IMR-90 (cell line): ENCODE data around the gene S100A5. TPM values are rescaled to one million over a fixed set of nuclear protein-coding genes. Genes with fewer than 3 reads are reported as not detected.
A peak's percentile ranks its signal among the peaks of the same experiment; 100 is the strongest.

Source experiments
- ATAC-seq: fragments of 200-7000 bp; cut with Tn5 transposase; 2 replicates; pipeline ENCODE4 v1.9.1; 2020; ENCODE audit warnings: low read depth, mild to moderate bottlenecking, moderate library complexity
- BruUV-seq: library from RNA; stranded (reverse); fragments of 400-500 nt; replicated peaks from 2 replicates; lab custom pipeline; 2021; lab: Mats Ljungman, UMichigan
- CTCF ChIA-PET: fragments of 300-600 bp; formaldehyde crosslinking; extraction: SDS; loops from one replicate; lab custom pipeline; 2021; ENCODE audit warnings: antibody characterized with exemption; lab: Yijun Ruan, JAX
- POLR2A ChIA-PET: fragments of 300-600 bp; sonication (Branson Sonifier 250); formaldehyde crosslinking; loops from one replicate; lab custom pipeline; 2022; ENCODE audit warnings: antibody characterized with exemption; ENCODE audit not compliant: unreplicated experiment; lab: Charles Lee
- DNase-seq: peaks from one replicate; pipeline ENCODE4 v3.0.0; 2013
- H2AFZ ChIP-seq: replicated peaks from 2 replicates; pipeline ENCODE3; 2013; ENCODE audit warnings: low read length, mild to moderate bottlenecking; ENCODE audit not compliant: poor library complexity
- H2AK5ac ChIP-seq: 2 replicates; pipeline ENCODE4 v1.6.1; 2013; ENCODE audit warnings: low read depth, low read length, inconsistent platforms
- H2AK9ac ChIP-seq: replicated peaks from 2 replicates; pipeline ENCODE3; 2013; ENCODE audit warnings: mild to moderate bottlenecking, low read depth, low read length, moderate library complexity; ENCODE audit not compliant: poor library complexity
- H2BK120ac ChIP-seq: 2 replicates; pipeline ENCODE4 v1.6.1; 2013; ENCODE audit warnings: low read depth, low read length, inconsistent platforms
- H2BK15ac ChIP-seq: 3 replicates; pipeline ENCODE4 v1.6.1; 2013; ENCODE audit warnings: low read depth, low read length, inconsistent platforms
- H2BK20ac ChIP-seq: 2 replicates; pipeline ENCODE4 v1.6.1; 2013; ENCODE audit warnings: low read depth, mild to moderate bottlenecking, inconsistent platforms, low read length, moderate library complexity
- H2BK5ac ChIP-seq: 2 replicates; pipeline ENCODE4 v1.6.1; 2013; ENCODE audit warnings: mild to moderate bottlenecking, low read depth, low read length, inconsistent platforms; ENCODE audit not compliant: poor library complexity, severe bottlenecking
- H3K14ac ChIP-seq: replicated peaks from 2 replicates; pipeline ENCODE4 v1.6.1; 2013; ENCODE audit warnings: low read depth, low read length, inconsistent platforms
- H3K18ac ChIP-seq: 2 replicates; pipeline ENCODE4 v1.6.1; 2013; ENCODE audit warnings: low read depth, low read length, control low read depth
- H3K23ac ChIP-seq: 2 replicates; pipeline ENCODE4 v1.6.1; 2013; ENCODE audit warnings: low read depth, low read length, inconsistent platforms
- H3K27ac ChIP-seq: 2 replicates; pipeline ENCODE4 v1.5.1; 2013; ENCODE audit warnings: mild to moderate bottlenecking, control low read depth, low read length; ENCODE audit not compliant: insufficient read depth
- H3K27me3 ChIP-seq: 2 replicates; pipeline ENCODE4 v1.6.1; 2013; ENCODE audit warnings: low read length; ENCODE audit not compliant: control insufficient read depth, insufficient read depth
- H3K36me3 ChIP-seq: 2 replicates; pipeline ENCODE4 v1.6.1; 2013; ENCODE audit warnings: low read length, mixed read lengths; ENCODE audit not compliant: control insufficient read depth, insufficient read depth
- H3K4ac ChIP-seq: 2 replicates; pipeline ENCODE4 v1.6.1; 2013; ENCODE audit warnings: low read depth, low read length, inconsistent platforms
- H3K4me1 ChIP-seq: 2 replicates; pipeline ENCODE4 v1.6.1; 2013; ENCODE audit warnings: low read length, mixed read lengths; ENCODE audit not compliant: control insufficient read depth, insufficient read depth
- H3K4me2 ChIP-seq: 2 replicates; pipeline ENCODE4 v1.6.1; 2013; ENCODE audit warnings: low read depth, mild to moderate bottlenecking, control low read depth, low read length, moderate library complexity
- H3K4me3 ChIP-seq: 2 replicates; pipeline ENCODE4 v1.5.1; 2013; ENCODE audit warnings: low read depth, mild to moderate bottlenecking, control low read depth, low read length, moderate library complexity; ENCODE audit not compliant: insufficient read depth
- H3K56ac ChIP-seq: 2 replicates; pipeline ENCODE4 v1.6.1; 2013; ENCODE audit warnings: low read length, inconsistent platforms; ENCODE audit not compliant: insufficient read depth; ENCODE audit errors: extremely low read depth
- H3K79me1 ChIP-seq, 2 experiments: 2 replicates each; pipeline ENCODE4 v1.6.1; 2013; ENCODE audit warnings: low read length in 2 of 2, inconsistent platforms in 1 of 2, low read depth in 1 of 2
- H3K9ac ChIP-seq: 2 replicates; pipeline ENCODE4 v1.6.1; 2013; ENCODE audit warnings: low read depth, low read length, control low read depth
- H3K9me1 ChIP-seq: 2 replicates; pipeline ENCODE4 v1.6.1; 2013; ENCODE audit warnings: low read length, inconsistent platforms; ENCODE audit not compliant: insufficient read depth
- H3K9me3 ChIP-seq: 2 replicates; pipeline ENCODE4 v1.6.1; 2013; ENCODE audit warnings: low read length; ENCODE audit not compliant: control insufficient read depth, insufficient read depth
- H4K20me1 ChIP-seq: 2 replicates; pipeline ENCODE4 v1.6.1; 2013; ENCODE audit warnings: low read length, inconsistent platforms; ENCODE audit not compliant: insufficient read depth
- H4K5ac ChIP-seq: 2 replicates; pipeline ENCODE4 v1.6.1; 2013; ENCODE audit warnings: mild to moderate bottlenecking, low read depth, low read length, control low read depth
- H4K8ac ChIP-seq, 2 experiments: 2 replicates each; pipeline ENCODE4 v1.6.1; 2013; ENCODE audit warnings: low read depth in 2 of 2, low read length in 2 of 2, control low read depth in 1 of 2, inconsistent platforms in 1 of 2
- H4K91ac ChIP-seq: 2 replicates; pipeline ENCODE4 v1.6.1; 2013; ENCODE audit warnings: low read depth, low read length, inconsistent platforms; ENCODE audit not compliant: insufficient read depth
- BHLHE40 ChIP-seq: fragments of 150-350 bp; IDR thresholded peaks from 2 replicates; pipeline ENCODE4 v1.6.1; 2016; ENCODE audit warnings: mild to moderate bottlenecking, low read depth, low read length
- CEBPB ChIP-seq: IDR thresholded peaks from 2 replicates; pipeline ENCODE4 v1.6.1; 2012; ENCODE audit warnings: low read depth, low read length, improper control_type of control experiment
- CHD1 ChIP-seq: IDR thresholded peaks from 2 replicates; pipeline ENCODE4 v1.6.1; 2012; ENCODE audit warnings: low read depth, low read length, improper control_type of control experiment
- CTCF ChIP-seq: conservative IDR thresholded peaks from 2 replicates; pipeline ENCODE4 v1.5.1; 2012; ENCODE audit warnings: mild to moderate bottlenecking, low read depth, low read length, improper control_type of control experiment
- ELK1 ChIP-seq: fragments of 150-350 bp; IDR thresholded peaks from 2 replicates; pipeline ENCODE4 v1.6.1; 2016; ENCODE audit warnings: low read depth, mild to moderate bottlenecking, low read length, moderate library complexity, borderline replicate concordance
- MAZ ChIP-seq: IDR thresholded peaks from 2 replicates; pipeline ENCODE4 v1.6.1; 2012; ENCODE audit warnings: low read depth, mild to moderate bottlenecking, low read length, improper control_type of control experiment, moderate library complexity, borderline replicate concordance
- NFE2L2 ChIP-seq: fragments of 150-350 bp; IDR thresholded peaks from 2 replicates; pipeline ENCODE4 v1.6.1; 2016; ENCODE audit warnings: low read depth, mild to moderate bottlenecking, low read length
- RAD21 ChIP-seq: IDR thresholded peaks from 2 replicates; pipeline ENCODE4 v1.6.1; 2012; ENCODE audit warnings: low read length, improper control_type of control experiment
- RCOR1 ChIP-seq: IDR thresholded peaks from 2 replicates; pipeline ENCODE4 v1.6.1; 2012; ENCODE audit warnings: mild to moderate bottlenecking, low read length, improper control_type of control experiment; ENCODE audit not compliant: insufficient replicate concordance
- RFX5 ChIP-seq: IDR thresholded peaks from 2 replicates; pipeline ENCODE4 v1.8.0; 2012; ENCODE audit warnings: low read depth, mild to moderate bottlenecking, low read length, moderate library complexity
- SMC3 ChIP-seq: fragments of 150-350 bp; IDR thresholded peaks from 2 replicates; pipeline ENCODE4 v1.6.1; 2016; ENCODE audit warnings: low read depth, mild to moderate bottlenecking, antibody characterized with exemption, low read length, moderate library complexity
- USF2 ChIP-seq: fragments of 150-350 bp; IDR thresholded peaks from 2 replicates; pipeline ENCODE4 v1.6.1; 2017; ENCODE audit warnings: mild to moderate bottlenecking, antibody characterized with exemption, low read length, low read depth
- WGBS, 2 experiments: methylation state at CpG; one replicate each; pipeline versions ENCODE4 v1.1.5 to v1.1.7; 2013; ENCODE audit warnings: missing lambda C conversion rate in 2 of 2; ENCODE audit not compliant: insufficient read length in 1 of 2; ENCODE audit errors: extremely low coverage in 2 of 2; 5-methylcytosine and 5-hydroxymethylcytosine counted together
- dilution Hi-C: fragments of 300-500 bp; cut with HindIII; formaldehyde crosslinking; loops from one replicate; pipeline ENCODE4 v1.14.3; 2018; ENCODE audit warnings: low sequenced_read_pairs; ENCODE audit not compliant: unreplicated experiment
- in situ Hi-C: fragments of 300-500 bp; cut with MboI; formaldehyde crosslinking; loops from 3 replicates; pipeline ENCODE4 v1.14.3; 2019; ENCODE audit warnings: low sequenced_read_pairs, inconsistent platforms, mixed read lengths
- intact Hi-C: fragments of 100-400 bp; cut with micrococcal nuclease; formaldehyde crosslinking; loops from 2 replicates; pipeline ENCODE4 v1.10.0; 2022
- polyA plus RNA-seq, 3 experiments: library from polyadenylated mRNA; depleted of rRNA; stranded (reverse); fragments of >200 nt; gene quantifications; 2 replicates each; pipeline ENCODE4 v1.2.3, GENCODE V29; 2012; ENCODE audit warnings: low replicate concordance in 1 of 3
- total RNA-seq: library from RNA; depleted of rRNA; stranded (reverse); fragments of >200 nt; gene quantifications from 2 replicates; pipeline ENCODE4 v1.2.3, GENCODE V29; 2012

Gene S100A5
- total and polyA plus RNA-seq, 2 of the 4 experiments (the other 2 are of a cell fraction): 0.27 TPM; not detected in 1

GRCh38 chr1:153541641-153542590 is 1.2 kb upstream of the S100A5 start:
- no TSS peak for BruUV-seq
- Histone ChIP-seq H4K91ac (peak overlapping the region; percentile 77; the same call in 1 of the 2 replicates), H3K14ac (peak overlapping the region; percentile 49; the same call in 1 of the 2 replicates), H3K27ac (no peak overlapping the region), H3K23ac (0 out of 2 replicates have a peak overlapping the region, but pooled peaks have one; percentile 14), H2AK9ac (peak overlapping the region; percentile 97), H3K79me1 (peaks cover 0 to 30% of the 10 kb centered on the region in 2 experiments; a peak in 2 of 4 replicates), H3K4me1 (peaks cover 29% of the 10 kb centered on the region), H3K18ac (no peak overlapping the region), H2AFZ (peak overlapping the region; percentile 66), H3K27me3 (no peaks in the 10 kb centered on the region), H3K4ac (0 out of 2 replicates have a peak overlapping the region, but pooled peaks have one; percentile 83), H4K5ac (no peak overlapping the region), H3K56ac (no peak overlapping the region), H3K36me3 (no peaks in the 10 kb centered on the region), H2BK15ac (no peak overlapping the region), H3K4me3 (no peak overlapping the region), H2BK20ac (peak overlapping the region; percentile 60; the same call in 1 of the 2 replicates), H3K9ac (no peak overlapping the region), H3K9me1 (peaks cover 46% of the 10 kb centered on the region), H4K8ac (peak overlapping the region; percentile 8 to 89; a peak in 2 of 4 replicates), H2AK5ac (0 out of 2 replicates have a peak overlapping the region, but pooled peaks have one; percentile 21), H3K4me2 (no peak overlapping the region), H4K20me1 (no peaks in the 10 kb centered on the region), H2BK120ac (peak overlapping the region; percentile 59; the same call in 1 of the 2 replicates), H2BK5ac (no peak overlapping the region), H3K9me3 (no peaks in the 10 kb centered on the region)
- in situ Hi-C loops: loop anchor here (25.0 kb wide), 1 partner anchor 420 kb away; the partner anchor contains the start of genes CREB3L4, CRTC2 and SLC39A1
- intact Hi-C loops: no loop called here
- DNase-seq (no peak), ATAC-seq (no peak)
- dilution Hi-C loops: no loop called here
- ChIA-PET POLR2A (no interaction called here), CTCF (interaction anchor here (0.6 to 1.4 kb wide), 2 partner anchors 9 to 16 kb away, joined by 3 to 9 read pairs; no protein-coding TSS in a partner anchor)
- 100% methylated on average over 2 of the region's 13 CpGs; no CpG with 5 or more reads in 1 of the 2 experiments for WGBS, 2 experiments
- TF ChIP-seq RFX5 (no peak), BHLHE40 (no peak), RCOR1 (no peak), CHD1 (no peak), NFE2L2 (no peak), SMC3 (no peak), CTCF (no peak), USF2 (no peak), MAZ (no peak), RAD21 (no peak), CEBPB (no peak), ELK1 (no peak)
